Urothelium cell line (cell line): ENCODE data around the gene CDC25B.
A peak's percentile ranks its signal among the peaks of the same experiment; 100 is the strongest.

Experiments used
- DNase-seq: peaks from one replicate; pipeline ENCODE4 v3.0.0; 2011; ENCODE audit warnings: low spot score, mixed read lengths
- FAIRE-seq: peaks from 2 replicates; lab custom pipeline; 2011; peaks lifted over from hg19 to GRCh38; lab: Jason Lieb, UNC

CDC25B gene

DNA sequence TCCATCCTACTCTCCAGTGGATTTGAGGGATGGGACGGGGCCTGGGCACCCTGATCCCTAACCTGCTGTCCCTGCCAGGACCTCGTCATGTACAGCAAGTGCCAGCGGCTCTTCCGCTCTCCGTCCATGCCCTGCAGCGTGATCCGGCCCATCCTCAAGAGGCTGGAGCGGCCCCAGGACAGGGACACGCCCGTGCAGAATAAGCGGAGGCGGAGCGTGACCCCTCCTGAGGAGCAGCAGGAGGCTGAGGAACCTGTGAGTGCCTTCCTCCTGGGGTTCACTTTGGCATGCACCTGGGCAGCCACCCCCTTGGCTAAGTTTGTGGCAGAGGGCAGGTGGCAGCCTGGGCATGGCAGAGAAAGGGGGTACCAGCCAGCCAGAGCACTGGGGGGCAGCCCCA, 5.7 kb downstream of the CDC25B start:
- FAIRE-seq (no peak), DNase-seq (no peak)

DNA sequence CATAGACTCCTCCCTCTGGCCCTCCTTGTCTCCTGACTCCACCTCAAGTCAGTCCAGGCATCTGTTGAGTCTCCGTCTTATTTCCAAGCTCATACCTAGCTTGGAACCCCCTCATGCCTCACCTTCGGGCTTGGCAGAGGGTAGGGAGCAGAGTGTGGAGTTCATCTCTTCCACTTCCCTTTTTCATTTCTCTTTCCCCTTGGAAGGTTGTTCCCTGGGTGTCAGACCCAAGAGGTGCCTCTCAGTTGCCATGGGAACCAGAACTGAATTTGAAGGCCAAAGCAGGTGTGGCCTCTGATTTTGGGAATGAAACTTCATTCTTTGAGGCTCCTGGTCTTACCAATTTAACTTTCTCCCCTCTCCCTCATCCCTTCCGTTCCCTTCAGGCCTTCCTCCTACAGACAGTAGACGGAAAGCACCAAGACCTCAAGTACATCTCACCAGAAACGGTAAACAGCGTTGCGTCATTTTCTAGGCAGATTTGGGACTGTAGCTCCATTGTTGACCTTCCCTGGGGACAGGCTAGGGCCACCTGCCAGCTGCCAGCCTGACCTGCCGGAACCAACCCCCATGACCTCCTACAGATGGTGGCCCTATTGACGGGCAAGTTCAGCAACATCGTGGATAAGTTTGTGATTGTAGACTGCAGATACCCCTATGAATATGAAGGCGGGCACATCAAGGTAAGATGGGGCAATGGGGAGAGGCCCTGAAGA, 6.6 kb downstream of the CDC25B start:
- no peak for DNase-seq
- no peak for FAIRE-seq

DNA sequence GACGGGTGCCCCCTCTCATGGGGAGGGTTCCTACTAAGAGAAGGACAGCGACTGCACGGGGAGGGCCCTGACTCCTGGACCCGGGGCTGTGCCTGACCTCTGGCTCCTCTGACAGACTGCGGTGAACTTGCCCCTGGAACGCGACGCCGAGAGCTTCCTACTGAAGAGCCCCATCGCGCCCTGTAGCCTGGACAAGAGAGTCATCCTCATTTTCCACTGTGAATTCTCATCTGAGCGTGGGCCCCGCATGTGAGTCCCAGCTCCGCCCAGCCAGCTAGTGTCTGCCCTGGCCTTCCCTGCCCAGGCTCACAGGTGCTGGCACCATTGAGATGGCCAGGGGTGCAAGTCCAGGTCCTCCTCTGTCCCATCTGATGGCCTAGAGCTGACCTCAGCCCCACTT, 7.2 kb downstream of the CDC25B start:
- DNase-seq = no peak
- FAIRE-seq = no peak

- no peak for DNase-seq
- FAIRE-seq = no peak
These were observed 7.7 kb downstream of the CDC25B start for GRCh38 chr20:3803854-3804253.

GRCh38 chr20:3804254-3804751, 8.2 kb downstream of the CDC25B start:
- no peak for FAIRE-seq

GRCh38 chr20:3804781-3805180, 8.7 kb downstream of the CDC25B start:
- no peak for FAIRE-seq

More at GRCh38 chr20:3804254-3804751, 8.2 kb downstream of the CDC25B start:
- DNase-seq = no peak

DNA sequence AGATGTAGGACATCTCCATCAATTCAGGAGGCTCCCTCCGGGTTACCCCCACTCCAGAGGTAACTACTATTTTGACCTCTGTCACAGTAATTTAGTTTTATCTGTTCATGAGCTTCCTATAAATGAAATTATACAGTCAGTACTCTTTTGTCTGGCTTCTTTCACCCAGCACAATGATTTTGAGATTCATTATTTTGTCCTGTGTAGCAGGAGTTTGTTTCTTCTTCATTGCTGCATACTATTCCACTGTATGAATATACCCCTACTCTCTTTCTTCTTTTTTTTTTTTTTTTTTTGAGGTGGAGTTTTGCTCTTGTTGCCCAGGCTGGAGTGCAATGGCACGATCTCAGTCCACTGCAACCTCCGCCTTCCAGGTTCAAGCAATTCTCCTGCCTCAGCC, 12.4 kb downstream of the CDC25B start:
- DNase-seq = no peak
- FAIRE-seq = no peak

More at GRCh38 chr20:3804781-3805180, 8.7 kb downstream of the CDC25B start:
- DNase-seq = no peak

DNA sequence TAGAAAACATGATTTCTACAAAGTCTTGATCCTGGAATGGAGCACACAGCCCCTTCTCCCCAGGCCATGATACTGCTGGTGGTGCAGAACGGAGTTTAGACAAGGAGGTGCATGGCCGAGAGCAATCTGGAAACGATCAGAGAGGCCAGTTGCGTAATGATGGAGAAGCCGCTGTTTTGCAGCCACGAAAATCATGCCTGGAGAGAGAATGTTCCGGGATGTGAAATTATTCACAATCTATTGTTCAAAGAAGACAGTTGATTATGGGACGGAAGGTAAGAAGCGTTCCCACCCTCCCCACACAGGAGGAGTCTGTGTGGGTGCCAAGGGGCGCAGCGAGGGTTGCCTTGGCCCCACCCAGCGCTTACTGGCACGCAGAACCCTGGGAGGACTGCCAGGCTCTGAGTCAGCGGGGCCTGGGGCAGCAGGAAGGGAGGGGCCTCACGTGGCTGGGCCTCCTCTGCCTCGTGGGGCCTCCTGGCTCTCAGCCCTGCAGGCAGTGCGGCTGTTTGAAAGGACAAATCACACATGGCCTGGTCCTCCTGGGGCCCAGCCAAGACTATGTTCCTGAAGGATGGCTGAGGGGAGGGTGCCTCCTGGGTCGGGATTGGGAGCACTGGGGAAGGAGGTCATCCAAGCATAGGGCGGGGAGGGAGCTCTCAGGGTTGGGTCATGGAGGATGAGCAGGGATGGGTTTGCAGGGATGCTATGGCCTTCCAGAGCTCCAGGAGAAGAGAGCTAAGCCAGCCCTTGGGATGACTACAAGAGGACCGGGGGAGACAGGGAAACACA, 15.6 kb downstream of the CDC25B start:
- FAIRE-seq (peak; percentile 30), DNase-seq (peak; percentile 96)

DNA sequence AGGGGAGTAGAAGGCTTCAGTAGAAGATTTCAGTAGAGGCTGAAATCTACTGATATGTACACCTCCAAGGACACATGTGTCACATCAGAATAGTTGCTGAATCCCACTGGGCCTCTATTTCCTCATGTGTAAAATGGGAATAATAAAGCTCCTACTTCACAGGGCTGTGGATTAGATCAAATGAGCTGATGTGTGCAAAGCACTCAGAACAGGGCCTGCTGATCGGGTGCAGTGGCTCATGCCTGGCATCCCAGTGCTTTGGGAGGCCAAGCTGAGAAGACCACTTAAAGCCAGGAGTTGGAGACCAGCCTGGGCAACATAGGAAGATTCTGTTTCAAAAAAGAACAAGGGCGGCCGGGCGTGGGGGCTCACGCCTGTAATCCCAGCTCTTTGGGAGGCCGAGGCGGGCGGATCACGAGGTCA, 16.2 kb downstream of the CDC25B start:
- no peak for FAIRE-seq
- DNase-seq = no peak

GRCh38 chr20:3812975-3813847, 17.1 kb downstream of the CDC25B start:
- DNase-seq = no peak
- no peak for FAIRE-seq

- FAIRE-seq (no peak), DNase-seq (no peak)
These were observed 17.9 kb downstream of the CDC25B start for GRCh38 chr20:3813848-3814581.

DNA sequence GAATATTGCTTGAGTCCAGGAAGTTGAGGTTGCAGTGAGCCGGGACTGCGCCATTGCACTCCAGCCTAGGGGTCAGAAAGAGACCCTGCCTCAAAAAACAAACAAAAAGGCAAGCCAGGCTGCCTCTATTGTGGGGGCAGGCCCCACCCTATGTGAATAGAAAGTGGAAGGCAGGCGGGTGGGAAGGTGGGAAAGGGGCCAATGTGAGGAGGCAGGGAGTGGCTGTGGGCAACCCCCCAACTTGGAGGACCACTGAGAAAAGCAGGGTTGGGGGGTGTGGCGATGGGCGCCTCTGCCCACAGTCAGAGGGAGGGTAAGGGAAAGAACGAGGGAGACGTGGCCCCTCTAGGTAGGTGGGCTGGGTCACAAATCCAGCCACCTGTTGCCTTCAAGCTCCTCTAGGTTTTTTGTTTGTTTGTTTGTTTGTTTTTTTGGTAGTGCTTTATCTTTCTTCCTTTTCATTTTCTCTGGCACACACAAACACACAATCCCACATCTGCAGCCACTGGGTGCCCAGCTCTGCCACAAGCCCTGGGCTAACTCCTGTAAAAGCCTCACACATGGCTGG, 18.9 kb downstream of the CDC25B start:
- DNase-seq (no peak), FAIRE-seq (no peak)

GRCh38 chr20:3815703-3816315, 19.7 kb downstream of the CDC25B start:
- FAIRE-seq (no peak), DNase-seq (no peak)

DNA sequence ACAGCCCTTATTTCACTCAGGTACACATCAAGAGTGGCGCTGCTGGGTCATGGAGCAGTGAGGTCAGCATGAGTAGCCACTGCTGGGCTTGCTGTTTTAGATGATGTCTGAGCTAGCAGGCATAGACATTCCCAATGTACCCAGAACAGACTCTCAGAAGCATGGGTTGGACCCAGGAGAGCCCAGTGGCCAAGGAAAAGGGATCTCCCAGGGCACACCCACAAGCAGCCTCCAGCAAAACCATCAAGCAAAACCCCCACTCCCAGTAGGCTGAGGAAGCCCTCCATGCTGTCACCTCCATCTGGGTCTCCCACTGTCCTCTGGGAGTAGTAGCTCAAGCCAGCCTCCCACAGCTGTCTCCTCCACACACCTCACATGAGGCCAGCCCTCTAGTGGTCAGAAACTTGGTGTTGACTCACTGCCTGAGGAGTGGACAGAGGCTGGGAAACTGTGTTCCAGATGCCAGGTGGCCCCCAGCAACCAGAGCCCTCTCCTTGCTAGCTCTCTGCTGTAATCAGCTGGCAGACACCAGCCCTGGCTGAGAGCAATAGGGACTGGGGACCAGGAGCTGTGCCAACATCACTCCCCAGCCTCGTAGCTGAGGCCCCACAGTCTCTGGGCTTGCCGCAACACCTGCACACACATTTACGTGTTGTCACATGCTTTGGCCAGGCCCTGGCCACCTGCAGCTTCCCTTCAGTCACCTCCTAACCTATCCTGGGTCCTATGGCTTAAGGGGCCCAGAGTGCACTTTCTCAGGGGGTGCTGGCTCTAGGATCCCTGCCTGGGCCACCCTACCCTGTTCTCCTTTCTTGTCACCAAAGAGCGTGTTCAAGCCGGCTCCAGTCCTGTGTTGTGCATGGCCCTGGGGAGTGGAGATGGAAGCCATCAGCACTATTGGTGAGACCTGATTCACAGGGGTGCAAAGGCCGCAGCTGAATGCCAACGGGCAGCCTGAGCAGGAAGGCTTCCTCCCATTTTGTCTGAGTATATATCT, 22.3 kb downstream of the CDC25B start:
- DNase-seq = peak; percentile 62
- no peak for FAIRE-seq

DNA sequence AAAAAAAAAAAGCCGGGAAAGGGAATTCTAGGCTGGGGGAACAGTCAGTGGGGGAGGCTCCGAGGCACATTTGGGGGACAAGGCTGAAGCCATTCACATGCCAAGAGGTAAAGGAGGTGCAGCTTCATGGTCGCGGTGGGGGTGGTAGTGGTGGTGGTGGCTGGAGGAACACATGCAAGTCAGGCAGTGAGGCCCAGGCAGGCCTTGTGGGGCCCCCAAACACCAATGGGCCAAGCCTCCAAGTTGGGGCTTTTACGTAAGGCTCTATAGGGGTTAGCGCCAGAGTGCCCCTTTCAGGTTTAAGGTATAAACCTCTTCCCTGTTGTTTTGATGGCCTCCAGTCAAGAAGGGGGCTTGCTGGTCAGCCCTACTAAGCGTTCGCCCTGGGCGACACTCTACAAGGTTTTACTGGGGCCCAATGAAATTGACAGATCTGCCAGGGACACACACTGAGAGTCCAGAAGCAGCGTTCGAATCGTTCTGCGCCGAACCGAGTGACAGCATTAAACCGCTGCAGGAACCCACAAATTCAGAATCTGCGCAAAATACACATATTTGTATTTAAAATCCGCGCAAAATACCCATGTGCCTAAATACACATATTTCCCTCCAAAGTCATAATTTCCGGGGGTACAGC, 23.4 kb downstream of the CDC25B start:
- FAIRE-seq = no peak
- DNase-seq = no peak

DNA sequence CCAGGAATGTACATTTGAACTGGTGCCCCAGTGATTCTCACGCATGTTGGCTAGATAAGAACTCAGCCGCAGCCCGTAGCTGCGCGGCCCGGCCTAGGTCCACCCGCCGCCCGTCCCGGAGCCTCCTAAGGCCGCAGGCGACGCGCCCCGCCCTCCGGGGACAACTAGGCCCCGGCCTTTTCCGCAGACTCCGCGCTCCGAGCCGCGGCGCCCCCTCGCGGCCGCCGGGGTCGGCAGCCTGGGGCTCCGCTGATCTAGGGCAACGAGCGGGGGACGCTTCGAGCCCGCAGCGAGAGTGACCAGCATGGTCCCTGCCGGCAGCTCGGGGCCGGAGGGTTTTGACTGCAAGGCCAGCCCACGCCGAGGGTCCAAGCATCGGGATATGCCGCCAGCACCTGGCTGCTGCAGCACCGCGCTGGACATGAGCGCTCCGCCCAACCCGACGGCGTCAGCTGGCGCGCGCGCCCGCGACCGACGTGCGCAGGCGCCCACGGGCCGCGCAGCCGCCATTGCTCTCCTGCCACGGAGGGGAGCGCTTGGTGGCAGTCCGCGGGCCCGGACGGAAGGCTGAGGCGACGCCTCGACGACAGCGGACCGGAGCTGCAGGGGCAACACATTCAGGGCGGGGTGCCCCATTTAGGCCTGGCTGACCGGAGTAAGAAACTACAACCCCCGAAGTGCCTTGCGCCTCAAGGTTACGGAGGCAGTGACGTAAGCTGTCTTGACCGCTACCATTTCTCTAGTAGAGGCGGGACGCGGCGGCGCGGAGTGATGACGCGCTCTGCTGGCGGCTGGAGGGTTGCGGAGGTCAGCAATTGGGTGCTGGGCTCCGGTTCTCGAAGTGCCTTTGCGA, 24.2 kb downstream of the CDC25B start, which contains the start of gene AP5S1:
Gene AP5S1 (plus strand): TSS at position 500 of the 853 bp plus-strand sequence. CDS start 1,571 bp downstream, outside the sequence.
- peak; percentile 59 for FAIRE-seq
- peak; percentile 92 for DNase-seq
